Measurements from ENCODE around the gene TMIGD1. TPM values are rescaled to one million over a fixed set of nuclear protein-coding genes. Genes with fewer than 3 reads are reported as not detected.

Gene TMIGD1
- total RNA-seq, 1 experiment from 2014 or later = not detected

GRCh38 chr17:30273373-30273772 lies 60.5 kb downstream of the TMIGD1 start:
- no peak overlapping the region for H2BK120ac ChIP-seq (ENCODE audit: low read depth, low read length, poor library complexity, severe bottlenecking)
- Mint-ChIP-seq H3K36me3 (ENCODE audit: insufficient read depth in 1 of 3, low read depth in 3 of 3) (peaks cover 19 to 56% (median 47%) of the 10 kb centered on the region in 3 experiments; a peak in 6 of 7 replicates), H3K27ac (0 out of 7 replicates have a peak overlapping the region, but pooled peaks of 1 of the 3 experiments have one; percentile 31), H3K4me3 (no peak overlapping the region), H3K27me3 (ENCODE audit: low read depth) (no peaks in the 10 kb centered on the region), H3K9me3 (no peaks in the 10 kb centered on the region), H3K4me1 (no peaks in the 10 kb centered on the region)
- no peaks in the 10 kb centered on the region for H4K20me1 ChIP-seq (ENCODE audit: control insufficient read depth, insufficient read depth, insufficient read length)
- no peaks in the 10 kb centered on the region for H3K4me1 ChIP-seq (ENCODE audit: insufficient read depth, low read length)
- H3K79me1 ChIP-seq (ENCODE audit: insufficient read depth, low read depth, low read length, poor library complexity, severe bottlenecking) = no peaks in the 10 kb centered on the region
- H2BK20ac ChIP-seq (ENCODE audit: low read depth, low read length, poor library complexity, severe bottlenecking) = no peak overlapping the region
- H3K9me3 ChIP-seq (ENCODE audit: control insufficient read depth, low read depth, low read length) = no peaks in the 10 kb centered on the region
- TF ChIP-seq, protein P1, sequence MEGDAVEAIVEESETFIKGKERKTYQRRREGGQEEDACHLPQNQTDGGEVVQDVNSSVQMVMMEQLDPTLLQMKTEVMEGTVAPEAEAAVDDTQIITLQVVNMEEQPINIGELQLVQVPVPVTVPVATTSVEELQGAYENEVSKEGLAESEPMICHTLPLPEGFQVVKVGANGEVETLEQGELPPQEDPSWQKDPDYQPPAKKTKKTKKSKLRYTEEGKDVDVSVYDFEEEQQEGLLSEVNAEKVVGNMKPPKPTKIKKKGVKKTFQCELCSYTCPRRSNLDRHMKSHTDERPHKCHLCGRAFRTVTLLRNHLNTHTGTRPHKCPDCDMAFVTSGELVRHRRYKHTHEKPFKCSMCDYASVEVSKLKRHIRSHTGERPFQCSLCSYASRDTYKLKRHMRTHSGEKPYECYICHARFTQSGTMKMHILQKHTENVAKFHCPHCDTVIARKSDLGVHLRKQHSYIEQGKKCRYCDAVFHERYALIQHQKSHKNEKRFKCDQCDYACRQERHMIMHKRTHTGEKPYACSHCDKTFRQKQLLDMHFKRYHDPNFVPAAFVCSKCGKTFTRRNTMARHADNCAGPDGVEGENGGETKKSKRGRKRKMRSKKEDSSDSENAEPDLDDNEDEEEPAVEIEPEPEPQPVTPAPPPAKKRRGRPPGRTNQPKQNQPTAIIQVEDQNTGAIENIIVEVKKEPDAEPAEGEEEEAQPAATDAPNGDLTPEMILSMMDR (conservative IDR thresholded peaks at IDR 0.05) = no peak
- H3T11ph ChIP-seq (ENCODE audit: low read length) = no peak overlapping the region
- no peak overlapping the region for H3K14ac ChIP-seq (ENCODE audit: insufficient read depth, low read length)
- no peak overlapping the region for H4K5ac ChIP-seq (ENCODE audit: insufficient read length, low read depth, low read length)
- WGBS (ENCODE audit: extremely low coverage, insufficient read length, low lambda C conversion rate) = no CpG with 5 or more reads among the region's 6 CpGs
- DNase-seq = no peak
- H3K79me2 ChIP-seq (ENCODE audit: insufficient read depth, low read length) = no peaks in the 10 kb centered on the region
- H3K27ac ChIP-seq (ENCODE audit: insufficient read length, low read depth, low read length) = no peak overlapping the region
- H3K18ac ChIP-seq (ENCODE audit: insufficient read length, low read depth, low read length) = no peak overlapping the region
- H3K23me2 ChIP-seq (ENCODE audit: insufficient read length, low read depth, low read length, poor library complexity, severe bottlenecking) = no peaks in the 10 kb centered on the region
- no peak overlapping the region for H4K8ac ChIP-seq (replicated peaks; ENCODE audit: insufficient read length, low read depth, low read length)
- no peak overlapping the region for H3K23ac ChIP-seq (ENCODE audit: insufficient read length, low read depth, low read length)
- H3K56ac ChIP-seq (ENCODE audit: insufficient read length, low read depth, low read length) = no peak overlapping the region
- no peak overlapping the region for H3K9ac ChIP-seq (ENCODE audit: extremely low read depth, insufficient read length, low read length)
- no peak overlapping the region for H3K4ac ChIP-seq (ENCODE audit: low read depth, low read length)
- no peak overlapping the region for H2BK12ac ChIP-seq (ENCODE audit: insufficient read length, low read depth, low read length)
- H4K91ac ChIP-seq (ENCODE audit: insufficient read length, low read depth, low read length) = no peak overlapping the region
- no peak overlapping the region for H2BK5ac ChIP-seq (ENCODE audit: insufficient read length, low read length)
- no peaks in the 10 kb centered on the region for H3K27me3 ChIP-seq (ENCODE audit: insufficient read depth, low read length)
- no peak overlapping the region for H2AFZ ChIP-seq (ENCODE audit: low read length)
- no peak overlapping the region for H2BK15ac ChIP-seq (ENCODE audit: low read depth, low read length)
- H3K4me2 ChIP-seq (ENCODE audit: insufficient read depth, insufficient read length, low read length) = no peak overlapping the region
- no peak overlapping the region for H2AK5ac ChIP-seq (ENCODE audit: insufficient read length, low read length)
